ENCODE results near the gene CELF4. TPM values are rescaled to one million over a fixed set of nuclear protein-coding genes. Genes with fewer than 3 reads are reported as not detected.

The CELF4 gene
- total and polyA plus RNA-seq, 2 of the 4 experiments (the other 2 are of a cell fraction), result not detected

DNA sequence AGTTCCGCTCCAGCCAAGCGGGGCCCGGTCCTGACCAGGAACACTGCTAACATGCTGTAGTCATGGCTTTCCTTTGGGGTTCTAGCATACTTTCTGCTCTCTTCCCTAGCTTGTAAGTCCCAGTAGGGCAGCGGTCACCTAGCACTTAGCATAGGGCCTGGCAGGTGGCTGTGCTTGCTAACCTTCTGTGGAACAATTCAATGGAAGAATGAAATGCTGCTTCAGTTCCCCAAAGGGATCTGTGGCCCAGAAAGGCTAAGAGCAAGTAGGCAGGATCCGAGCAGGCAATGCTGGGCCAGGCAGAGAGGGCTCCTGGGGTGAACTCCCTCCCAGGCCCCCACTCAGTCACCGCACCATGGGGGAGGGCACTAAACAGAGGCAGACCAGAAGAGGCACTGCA is 266.8 kb downstream of the CELF4 start:
- ChIA-PET CTCF (no interaction called here), POLR2A (ENCODE audit: unreplicated experiment) (no interaction called here)
- DNase-seq (no peak), ATAC-seq (ENCODE audit: low read depth) (no peak)
- no peak overlapping the region for H2AK9ac ChIP-seq (replicated peaks; ENCODE audit: low read depth, low read length, poor library complexity)
- H4K5ac ChIP-seq (ENCODE audit: low read depth, low read length), result no peak overlapping the region
- no peak overlapping the region for H3K18ac ChIP-seq (ENCODE audit: low read depth, low read length)
- no peaks in the 10 kb centered on the region for H3K36me3 ChIP-seq (ENCODE audit: control insufficient read depth, insufficient read depth, low read length)
- no peak overlapping the region for H4K8ac ChIP-seq (ENCODE audit: low read depth in 2 of 2, low read length in 2 of 2)
- no peak overlapping the region for H3K56ac ChIP-seq (ENCODE audit: extremely low read depth, insufficient read depth, low read length)
- H3K4me2 ChIP-seq (ENCODE audit: low read depth, low read length), result no peak overlapping the region
- H3K9me1 ChIP-seq (ENCODE audit: insufficient read depth, low read length), result no peaks in the 10 kb centered on the region; the same call in 1 of the 2 replicates
- peaks cover 4% of the 10 kb centered on the region; the same call in 1 of the 2 replicates for H3K4me1 ChIP-seq (ENCODE audit: control insufficient read depth, insufficient read depth, low read length)
- dilution Hi-C loops (cut with HindIII; ENCODE audit: low sequenced_read_pairs, unreplicated experiment) (no loop called here), intact Hi-C loops (cut with micrococcal nuclease) (no loop called here), in situ Hi-C loops (cut with MboI; ENCODE audit: low sequenced_read_pairs) (no loop called here)
- H4K91ac ChIP-seq (ENCODE audit: insufficient read depth, low read depth, low read length), result no peak overlapping the region
- peaks cover 6% of the 10 kb centered on the region; the same call in 1 of the 2 replicates for H3K27me3 ChIP-seq (ENCODE audit: control insufficient read depth, insufficient read depth, low read length)
- H3K79me1 ChIP-seq (ENCODE audit: low read depth in 1 of 2, low read length in 2 of 2), result no peaks in the 10 kb centered on the region
- no peak overlapping the region for H2BK5ac ChIP-seq (ENCODE audit: low read depth, low read length, poor library complexity, severe bottlenecking)
- H2BK15ac ChIP-seq (ENCODE audit: low read depth, low read length), result no peak overlapping the region
- no peak overlapping the region for H2BK20ac ChIP-seq (ENCODE audit: low read depth, low read length)
- TF ChIP-seq SMC3 (IDR thresholded peaks at IDR 0.05; ENCODE audit: low read depth, low read length), result no peak
- TF ChIP-seq MAZ (IDR thresholded peaks at IDR 0.05; ENCODE audit: borderline replicate concordance, low read depth, low read length), result no peak
- BruUV-seq (replicated peaks), result no TSS peak
- H3K4me3 ChIP-seq (ENCODE audit: insufficient read depth, low read depth, low read length), result no peak overlapping the region
- no peak overlapping the region for H3K27ac ChIP-seq (ENCODE audit: insufficient read depth, low read length)
- no peak overlapping the region for H3K4ac ChIP-seq (ENCODE audit: low read depth, low read length)
- H2AK5ac ChIP-seq (ENCODE audit: low read depth, low read length), result no peak overlapping the region
- H2BK120ac ChIP-seq (ENCODE audit: low read depth, low read length), result no peak overlapping the region
- WGBS, 2 experiments (ENCODE audit: extremely low coverage in 2 of 2, insufficient read length in 1 of 2), result 70% methylated on average over 2 of the region's 6 CpGs; no CpG with 5 or more reads in 1 of the 2 experiments
- no peaks in the 10 kb centered on the region for H3K9me3 ChIP-seq (ENCODE audit: control insufficient read depth, insufficient read depth, low read length)
- no peaks in the 10 kb centered on the region for H4K20me1 ChIP-seq (ENCODE audit: insufficient read depth, low read length)
- no peak overlapping the region for H3K23ac ChIP-seq (ENCODE audit: low read depth, low read length)
- no peak overlapping the region for H3K14ac ChIP-seq (replicated peaks; ENCODE audit: low read depth, low read length)
- no peak overlapping the region for H3K9ac ChIP-seq (ENCODE audit: low read depth, low read length)
- no peak overlapping the region for H2AFZ ChIP-seq (replicated peaks; ENCODE audit: low read length, poor library complexity)
